Right atrium auricular region (tissue), 2 donors: ENCODE data around the gene BCAP31. TPM values are rescaled to one million over a fixed set of nuclear protein-coding genes. Genes with fewer than 3 reads are reported as not detected.
"Not testable (repeated sequence)": the region's sequence is repeated elsewhere in the genome, so short reads cannot be mapped to it uniquely, and the experiment has no call there.

ENCODE experiments used
- DNase-seq: peaks from one replicate; pipeline ENCODE4 v3.0.0-alpha.2; 2019; ENCODE audit warnings: low spot score
- H3K27ac ChIP-seq, 2 donors: fragments of 200-600 bp; sonication (generic); 1 replicate in 1 of 2; 2 replicates in 1 of 2; pipeline ENCODE4 v1.5.1; 2016 to 2019
- H3K27me3 ChIP-seq, 2 donors: fragments of 200-600 bp; sonication (generic); one replicate each; pipeline versions ENCODE4 v1.5.1 to v1.6.0; 2017 to 2019
- H3K36me3 ChIP-seq: fragments of 200-600 bp; sonication (generic); one replicate; pipeline ENCODE4 v1.5.1; 2016
- H3K4me1 ChIP-seq, 2 donors: fragments of 200-600 bp; sonication (generic); one replicate each; pipeline versions ENCODE4 v1.5.1 to v1.6.0; 2017 to 2019
- H3K4me3 ChIP-seq, 2 donors: fragments of 200-600 bp; sonication (generic); 1 replicate in 1 of 2; 2 replicates in 1 of 2; pipeline ENCODE4 v1.5.1; 2017 to 2019; ENCODE audit warnings: mild to moderate bottlenecking in 1 of 2, moderate library complexity in 1 of 2
- H3K9me3 ChIP-seq, 2 donors: fragments of 200-600 bp; sonication (generic); one replicate each; pipeline ENCODE4 v1.5.1; 2019
- total RNA-seq, 2 donors: library from RNA; depleted of rRNA; stranded (reverse); fragments of >200 nt; gene quantifications; one replicate each; pipeline ENCODE4 v1.1.0, GENCODE V29; 2016
- TF ChIP-seq, protein P1 (sequence below), 2 donors: fragments of 200-600 bp; sonication (generic); IDR thresholded peaks; one replicate each; pipeline ENCODE4 v1.5.1; 2019; ENCODE audit warnings: antibody characterized with exemption in 2 of 2

Gene BCAP31
- total RNA-seq, 2 donors from 2014 or later = 86.3 to 109 TPM

DNA sequence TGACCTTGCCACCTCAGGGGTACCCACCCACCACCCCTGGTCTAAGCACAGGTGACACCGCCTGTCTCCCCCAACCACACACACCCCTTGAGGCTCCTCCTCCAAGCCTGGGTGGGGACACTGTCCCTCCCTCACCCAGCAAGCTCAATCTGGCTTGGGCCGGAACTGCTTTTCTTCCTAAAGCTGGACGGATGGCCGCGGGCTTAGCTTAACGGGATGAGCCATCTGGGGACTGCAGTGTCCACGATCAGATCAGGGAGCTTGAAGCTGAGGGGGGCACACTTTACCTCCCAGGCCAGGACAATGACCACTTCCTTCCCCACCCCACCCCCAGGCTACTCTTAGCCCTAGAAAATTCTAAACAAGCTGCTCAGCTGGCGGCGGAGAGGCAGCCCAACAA is 37.5 kb downstream of the BCAP31 start:
- Histone ChIP-seq H3K4me1 (peaks cover 0 to 6% of the 10 kb centered on the region in 2 donors), H3K27ac (no peak overlapping the region), H3K4me3 (no peak overlapping the region), H3K9me3 (no peaks in the 10 kb centered on the region), H3K27me3 (no peaks in the 10 kb centered on the region), H3K36me3 (no peaks in the 10 kb centered on the region)
- TF ChIP-seq, protein P1, sequence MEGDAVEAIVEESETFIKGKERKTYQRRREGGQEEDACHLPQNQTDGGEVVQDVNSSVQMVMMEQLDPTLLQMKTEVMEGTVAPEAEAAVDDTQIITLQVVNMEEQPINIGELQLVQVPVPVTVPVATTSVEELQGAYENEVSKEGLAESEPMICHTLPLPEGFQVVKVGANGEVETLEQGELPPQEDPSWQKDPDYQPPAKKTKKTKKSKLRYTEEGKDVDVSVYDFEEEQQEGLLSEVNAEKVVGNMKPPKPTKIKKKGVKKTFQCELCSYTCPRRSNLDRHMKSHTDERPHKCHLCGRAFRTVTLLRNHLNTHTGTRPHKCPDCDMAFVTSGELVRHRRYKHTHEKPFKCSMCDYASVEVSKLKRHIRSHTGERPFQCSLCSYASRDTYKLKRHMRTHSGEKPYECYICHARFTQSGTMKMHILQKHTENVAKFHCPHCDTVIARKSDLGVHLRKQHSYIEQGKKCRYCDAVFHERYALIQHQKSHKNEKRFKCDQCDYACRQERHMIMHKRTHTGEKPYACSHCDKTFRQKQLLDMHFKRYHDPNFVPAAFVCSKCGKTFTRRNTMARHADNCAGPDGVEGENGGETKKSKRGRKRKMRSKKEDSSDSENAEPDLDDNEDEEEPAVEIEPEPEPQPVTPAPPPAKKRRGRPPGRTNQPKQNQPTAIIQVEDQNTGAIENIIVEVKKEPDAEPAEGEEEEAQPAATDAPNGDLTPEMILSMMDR (IDR thresholded peaks at IDR 0.05) = no peak
- DNase-seq = no peak

DNA sequence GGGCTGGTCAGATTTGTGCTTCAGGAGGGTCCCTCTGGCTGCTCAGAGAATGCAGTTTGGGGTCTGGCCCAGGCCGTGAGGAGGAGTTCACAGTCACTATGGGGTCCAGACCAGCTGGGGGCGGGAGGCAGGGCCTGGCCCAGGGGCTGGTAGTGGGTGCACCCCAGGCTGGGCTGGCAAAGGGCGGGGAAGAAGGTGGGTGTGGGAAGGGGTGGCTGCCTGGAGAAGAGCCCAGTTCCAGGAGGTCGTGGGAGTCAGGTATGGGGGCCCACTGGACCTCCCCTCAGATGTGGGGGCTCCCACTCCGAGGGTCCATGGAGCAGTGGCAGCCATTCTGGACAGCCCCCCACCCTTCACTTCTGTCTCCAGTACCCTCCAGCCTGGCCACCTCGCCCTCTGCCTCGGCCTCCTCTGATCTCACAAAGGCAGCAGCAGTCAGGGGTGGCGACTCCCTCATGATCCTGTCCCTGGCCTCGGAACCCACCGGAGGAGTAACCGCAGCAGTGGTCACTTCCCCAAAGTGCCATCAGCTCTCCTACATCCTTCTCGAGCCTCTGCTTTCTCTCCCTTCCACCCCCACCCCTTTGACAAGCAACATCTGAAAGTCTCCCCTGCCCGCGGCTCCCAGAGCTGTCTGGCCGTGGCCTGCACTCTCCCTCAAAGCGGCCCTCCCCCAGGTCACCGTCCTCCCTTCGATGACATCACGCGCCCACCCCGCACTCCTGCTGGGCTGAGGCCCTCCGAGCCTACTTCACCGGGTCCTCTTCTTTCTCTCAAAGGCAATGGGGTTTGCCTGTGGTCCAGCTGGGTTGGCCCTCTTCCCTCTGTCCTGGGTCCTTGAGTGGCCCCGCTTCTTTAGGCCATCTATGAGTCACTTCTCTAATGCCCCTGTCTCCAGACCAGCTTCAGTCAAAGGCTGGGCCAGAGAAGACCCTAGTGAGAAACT is 38.2 kb downstream of the BCAP31 start:
- Histone ChIP-seq H3K36me3 (no peaks in the 10 kb centered on the region), H3K9me3 (no peaks in the 10 kb centered on the region), H3K27me3 (no peaks in the 10 kb centered on the region), H3K4me3 (no peak overlapping the region), H3K27ac (no peak overlapping the region), H3K4me1 (peaks cover 0 to 6% of the 10 kb centered on the region in 2 donors)
- TF ChIP-seq, protein P1 (IDR thresholded peaks at IDR 0.05) = no peak
- no peak for DNase-seq

DNA sequence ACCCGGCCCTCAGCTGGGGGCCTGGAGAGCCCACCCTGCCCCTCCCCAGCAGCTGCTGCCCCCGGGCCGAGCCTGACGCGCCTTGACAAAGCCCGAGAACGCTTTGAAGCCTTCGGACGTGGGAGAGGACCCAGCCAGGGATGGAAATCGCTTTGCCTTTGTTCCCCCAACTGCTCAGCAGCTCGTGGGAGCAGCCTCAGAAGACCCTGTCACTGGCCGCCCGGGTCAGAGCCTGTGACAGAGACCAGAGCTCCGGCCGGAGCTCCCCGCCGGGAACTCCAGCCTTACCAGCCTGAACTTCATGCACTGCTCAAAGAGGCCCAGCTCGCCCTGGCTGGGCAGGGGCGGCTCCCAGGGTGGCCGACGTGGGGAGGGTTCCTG is 39.0 kb downstream of the BCAP31 start:
- Histone ChIP-seq H3K27me3 (no peaks in the 10 kb centered on the region), H3K36me3 (no peaks in the 10 kb centered on the region), H3K27ac (no peak overlapping the region), H3K4me1 (peaks cover 0 to 6% of the 10 kb centered on the region in 2 donors), H3K4me3 (no peak overlapping the region), H3K9me3 (no peaks in the 10 kb centered on the region)
- TF ChIP-seq, protein P1 (IDR thresholded peaks at IDR 0.05) = no peak
- no peak for DNase-seq

DNA sequence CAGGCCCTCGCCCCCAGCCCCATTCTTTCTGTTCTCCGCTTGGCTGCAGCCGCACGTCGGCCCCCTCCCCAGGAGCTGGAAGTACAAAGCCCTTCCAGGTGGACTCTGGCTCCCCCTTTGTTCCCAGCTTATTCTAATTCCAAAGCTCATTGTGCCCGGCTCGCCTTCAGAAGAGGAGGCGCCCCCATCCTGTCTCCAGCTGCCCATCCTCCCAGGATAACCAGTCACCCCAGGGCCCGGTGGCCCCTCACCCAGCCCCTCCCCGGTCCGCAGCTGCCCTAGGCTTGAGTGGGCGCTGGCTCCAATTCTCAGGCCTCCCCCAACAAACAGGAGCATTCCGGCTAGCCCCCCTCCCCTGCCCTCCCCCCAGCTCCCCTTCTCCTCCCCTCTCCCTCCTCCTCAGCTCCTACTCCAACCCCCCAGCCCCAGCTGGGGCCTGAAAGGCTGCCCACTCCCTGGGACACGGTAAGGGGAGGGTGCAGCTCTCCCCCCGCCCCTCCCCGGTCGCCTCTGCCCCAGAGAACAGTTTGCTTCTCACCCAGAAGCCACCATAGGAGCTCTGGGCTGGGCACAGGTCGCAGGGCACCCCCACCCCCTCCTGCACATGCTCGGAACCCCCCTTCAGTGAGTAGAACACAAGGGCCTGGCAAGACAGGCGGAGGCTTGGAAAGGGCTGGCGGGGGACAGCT is 39.6 kb downstream of the BCAP31 start:
- Histone ChIP-seq H3K4me3 (no peak overlapping the region), H3K9me3 (no peaks in the 10 kb centered on the region), H3K4me1 (peaks cover 0 to 6% of the 10 kb centered on the region in 2 donors), H3K27ac (no peak overlapping the region), H3K36me3 (no peaks in the 10 kb centered on the region), H3K27me3 (no peaks in the 10 kb centered on the region)
- TF ChIP-seq, protein P1 (IDR thresholded peaks at IDR 0.05) = no peak
- no peak for DNase-seq

DNA sequence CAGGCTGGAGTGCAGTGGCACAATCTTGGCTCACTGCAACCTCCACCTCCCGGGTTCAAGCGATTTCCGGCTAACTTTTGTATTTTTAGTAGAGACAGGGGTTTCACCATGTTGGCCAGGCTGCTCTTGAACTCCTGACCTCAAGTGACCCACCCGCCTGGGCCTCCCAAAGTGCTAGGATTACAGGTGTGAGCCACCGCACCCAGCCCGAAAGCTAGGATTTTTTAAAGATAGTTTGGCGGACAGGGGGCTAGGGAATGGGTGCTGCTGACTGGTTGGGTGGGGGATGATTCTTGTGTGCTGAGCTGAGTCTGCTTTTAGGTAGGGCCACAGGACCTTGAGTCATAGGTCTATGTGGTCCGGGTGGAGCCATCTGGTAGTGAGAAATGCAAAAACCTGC is 40.7 kb downstream of the BCAP31 start:
- not testable (repeated sequence) for H3K27me3 ChIP-seq, DNase-seq, H3K4me3 ChIP-seq, H3K36me3 ChIP-seq, H3K27ac ChIP-seq, H3K4me1 ChIP-seq, H3K9me3 ChIP-seq

DNA sequence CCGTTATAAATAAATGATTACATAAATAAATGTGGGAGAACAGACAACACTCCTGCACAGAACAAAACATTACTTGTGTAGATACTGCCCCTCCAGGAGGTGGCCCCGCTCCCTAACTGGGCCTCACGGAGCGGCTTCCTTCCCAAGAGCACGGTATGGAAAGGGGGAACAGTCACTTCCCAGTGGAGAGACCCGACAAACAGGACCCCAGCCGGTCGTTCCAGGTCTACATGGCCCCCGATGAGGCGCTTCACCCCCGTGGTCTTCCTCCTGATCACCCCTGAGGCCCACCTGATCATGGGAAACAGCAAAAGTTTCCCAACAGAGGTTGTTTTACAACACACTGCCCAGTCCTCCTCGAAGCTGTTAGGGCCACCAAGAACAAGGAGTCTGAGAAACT is 43.0 kb downstream of the BCAP31 start:
- Histone ChIP-seq H3K27me3 (no peaks in the 10 kb centered on the region), H3K36me3 (no peaks in the 10 kb centered on the region), H3K27ac (no peak overlapping the region), H3K4me1 (no peaks in the 10 kb centered on the region), H3K4me3 (no peak overlapping the region), H3K9me3 (no peaks in the 10 kb centered on the region)
- DNase-seq = no peak
- TF ChIP-seq, protein P1 (IDR thresholded peaks at IDR 0.05) = no peak
